ENCODE data around the gene HYDIN.

DNA sequence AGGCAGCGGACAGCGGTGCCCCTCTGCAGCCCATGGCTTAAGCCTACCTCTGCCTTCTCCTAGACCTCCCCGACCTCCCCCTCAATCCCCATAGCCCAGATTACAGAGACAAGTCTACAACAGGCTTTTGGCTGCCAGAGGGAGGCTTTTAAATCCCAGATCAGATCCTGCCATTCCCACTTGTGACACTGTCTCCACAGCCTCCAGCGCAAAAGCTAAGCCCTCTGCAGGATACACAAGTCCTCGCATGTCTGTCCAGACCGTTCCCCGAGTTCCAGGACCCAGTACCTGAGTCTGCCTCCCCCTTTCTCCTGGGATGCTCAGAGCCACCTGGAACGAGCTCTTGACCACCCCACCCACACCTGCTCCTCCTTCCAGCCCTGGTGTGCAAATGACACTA lies 460.8 kb downstream of the HYDIN start:
- no peak for TF ChIP-seq POLR2A (IDR thresholded peaks at IDR 0.05; ENCODE audit: low read length)
- TF ChIP-seq GATA1 (IDR thresholded peaks at IDR 0.05; ENCODE audit: low read depth, low read length): no peak

All from erythroblast (primary cell).